K562 (cell line): ENCODE measurements around the gene CLIC5. TPM values are rescaled to one million over a fixed set of nuclear protein-coding genes. Genes with fewer than 3 reads are reported as not detected.

Experiments
- GTF2A2 ChIP-seq: IDR thresholded peaks from 2 replicates; pipeline ENCODE4 v1.6.1; 2016; ENCODE audit warnings: mild to moderate bottlenecking, missing genetic modification characterization, missing compliant biosample characterization
- RBM25 ChIP-seq: fragments of 200-400 bp; formaldehyde crosslinking; IDR thresholded peaks from 2 replicates; pipeline ENCODE4 v1.6.1; 2018; ENCODE audit warnings: low read length, low read depth, moderate library complexity; ENCODE audit not compliant: severe bottlenecking
- SIN3A ChIP-seq, 2 experiments: fragments of 150-350 bp in 1 of 2; IDR thresholded peaks; 2 replicates each; pipeline ENCODE4 v1.6.1; 2011 to 2016; ENCODE audit warnings: borderline replicate concordance in 2 of 2, low read depth in 2 of 2, low read length in 2 of 2, mild to moderate bottlenecking in 2 of 2, moderate library complexity in 2 of 2; ENCODE audit not compliant: control insufficient read depth in 1 of 2
- ZNF583 ChIP-seq: fragments of 250-450 bp; sonication (Bioruptor Pico); IDR thresholded peaks from 2 replicates; pipeline ENCODE4 v1.4.0; 2020
- polyA plus RNA-seq, 8 experiments: library from polyadenylated mRNA; depleted of rRNA in 4 of 8; stranded (reverse) in 5 of 8; unstranded in 3 of 8; fragments of >200 nt; fragmentation: Nextera tagmentation in 2 of 8; fragmentation: Illumina TruSeq in 1 of 8; extraction: Ambion mirVana in 2 of 8; extraction: Trizol in 1 of 8; gene quantifications; 2 replicates each; pipeline versions ENCODE4 v1.2.1 to v1.2.3, GENCODE V29; 2011 to 2014; ENCODE audit warnings: inconsistent platforms in 1 of 8, missing spikeins in 1 of 8
- total RNA-seq, 7 experiments: library from RNA; depleted of rRNA in 6 of 7; stranded (reverse); fragments of >200 nt in 6 of 7; fragmentation: Illumina TruSeq in 2 of 7; extraction: Trizol in 2 of 7; gene quantifications; 2 replicates each; pipeline versions ENCODE4 v1.2.1 to v1.2.3, GENCODE V29; 2011 to 2021; ENCODE audit warnings: low replicate concordance in 1 of 7
- TF ChIP-seq, protein P1 (sequence below), 2 experiments: fragments of 150-350 bp in 1 of 2; IDR thresholded peaks; 2 replicates each; pipeline ENCODE4 v1.6.1; 2012 to 2016; ENCODE audit warnings: low read depth in 2 of 2, low read length in 2 of 2, mild to moderate bottlenecking in 1 of 2, moderate library complexity in 1 of 2
- TF ChIP-seq, protein P2 (sequence below): sonication (generic); IDR thresholded peaks from 2 replicates; pipeline ENCODE4 v1.6.1; 2016

The CLIC5 gene
- total and polyA plus RNA-seq, 9 of the 15 experiments (the other 6 are each of a cell fraction or from before 2014, with no cell fraction given): 0.31 TPM; not detected in 8

DNA sequence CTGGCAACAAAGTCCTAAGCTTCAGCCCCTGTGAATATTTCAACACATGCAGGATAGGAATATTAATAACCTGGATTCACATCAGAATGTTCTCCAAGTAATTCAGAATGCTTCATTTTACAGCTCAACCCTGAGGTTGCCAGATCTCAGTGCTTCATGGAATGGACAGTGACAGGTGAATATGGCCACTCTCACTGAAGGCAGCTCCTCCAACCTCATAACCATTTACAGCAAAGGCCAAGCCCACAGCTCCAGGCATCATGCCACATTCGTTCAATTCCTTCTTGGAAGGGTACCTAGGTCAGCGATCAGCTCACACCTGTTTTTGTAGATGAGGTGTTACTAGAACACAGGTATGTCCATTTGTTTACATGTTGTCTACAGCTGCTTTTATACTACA, 17.1 kb downstream of the CLIC5 start (continued):
- TF ChIP-seq, protein P1, sequence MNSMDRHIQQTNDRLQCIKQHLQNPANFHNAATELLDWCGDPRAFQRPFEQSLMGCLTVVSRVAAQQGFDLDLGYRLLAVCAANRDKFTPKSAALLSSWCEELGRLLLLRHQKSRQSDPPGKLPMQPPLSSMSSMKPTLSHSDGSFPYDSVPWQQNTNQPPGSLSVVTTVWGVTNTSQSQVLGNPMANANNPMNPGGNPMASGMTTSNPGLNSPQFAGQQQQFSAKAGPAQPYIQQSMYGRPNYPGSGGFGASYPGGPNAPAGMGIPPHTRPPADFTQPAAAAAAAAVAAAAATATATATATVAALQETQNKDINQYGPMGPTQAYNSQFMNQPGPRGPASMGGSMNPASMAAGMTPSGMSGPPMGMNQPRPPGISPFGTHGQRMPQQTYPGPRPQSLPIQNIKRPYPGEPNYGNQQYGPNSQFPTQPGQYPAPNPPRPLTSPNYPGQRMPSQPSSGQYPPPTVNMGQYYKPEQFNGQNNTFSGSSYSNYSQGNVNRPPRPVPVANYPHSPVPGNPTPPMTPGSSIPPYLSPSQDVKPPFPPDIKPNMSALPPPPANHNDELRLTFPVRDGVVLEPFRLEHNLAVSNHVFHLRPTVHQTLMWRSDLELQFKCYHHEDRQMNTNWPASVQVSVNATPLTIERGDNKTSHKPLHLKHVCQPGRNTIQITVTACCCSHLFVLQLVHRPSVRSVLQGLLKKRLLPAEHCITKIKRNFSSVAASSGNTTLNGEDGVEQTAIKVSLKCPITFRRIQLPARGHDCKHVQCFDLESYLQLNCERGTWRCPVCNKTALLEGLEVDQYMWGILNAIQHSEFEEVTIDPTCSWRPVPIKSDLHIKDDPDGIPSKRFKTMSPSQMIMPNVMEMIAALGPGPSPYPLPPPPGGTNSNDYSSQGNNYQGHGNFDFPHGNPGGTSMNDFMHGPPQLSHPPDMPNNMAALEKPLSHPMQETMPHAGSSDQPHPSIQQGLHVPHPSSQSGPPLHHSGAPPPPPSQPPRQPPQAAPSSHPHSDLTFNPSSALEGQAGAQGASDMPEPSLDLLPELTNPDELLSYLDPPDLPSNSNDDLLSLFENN (IDR thresholded peaks at IDR 0.05; ENCODE audit: low read depth in 2 of 2, low read length in 2 of 2): no peak
- TF ChIP-seq GTF2A2 (tag) (no peak), ZNF583 (CRISPR knock-in tag) (no peak), RBM25 (no peak), SIN3A (IDR thresholded peaks at IDR 0.05; ENCODE audit: borderline replicate concordance in 2 of 2, control insufficient read depth in 1 of 2, low read depth in 2 of 2, low read length in 2 of 2) (no peak)
- TF ChIP-seq, protein P2, sequence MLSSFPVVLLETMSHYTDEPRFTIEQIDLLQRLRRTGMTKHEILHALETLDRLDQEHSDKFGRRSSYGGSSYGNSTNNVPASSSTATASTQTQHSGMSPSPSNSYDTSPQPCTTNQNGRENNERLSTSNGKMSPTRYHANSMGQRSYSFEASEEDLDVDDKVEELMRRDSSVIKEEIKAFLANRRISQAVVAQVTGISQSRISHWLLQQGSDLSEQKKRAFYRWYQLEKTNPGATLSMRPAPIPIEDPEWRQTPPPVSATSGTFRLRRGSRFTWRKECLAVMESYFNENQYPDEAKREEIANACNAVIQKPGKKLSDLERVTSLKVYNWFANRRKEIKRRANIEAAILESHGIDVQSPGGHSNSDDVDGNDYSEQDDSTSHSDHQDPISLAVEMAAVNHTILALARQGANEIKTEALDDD: no peak
